Measurements from ENCODE around the gene SLC6A6.

Gene SLC6A6

GRCh38 chr3:14463330-14464140, 61.1 kb downstream of the SLC6A6 start:
- Histone ChIP-seq H4K8ac (ENCODE audit: low read depth, low read length) (no peak overlapping the region), H3K4ac (ENCODE audit: low read depth, low read length) (no peak overlapping the region)
- WGBS (ENCODE audit: extremely low coverage, insufficient coverage, insufficient read length): no CpG with 5 or more reads among the region's 26 CpGs

GRCh38 chr3:14464141-14464465, 61.7 kb downstream of the SLC6A6 start:
- no peak overlapping the region for H3K27ac ChIP-seq (ENCODE audit: low read depth, low read length)

More at GRCh38 chr3:14463330-14464140, 61.1 kb downstream of the SLC6A6 start:
- H3K27ac ChIP-seq (ENCODE audit: low read depth, low read length): peak overlapping the region; percentile 18
- no peak overlapping the region for H2BK120ac ChIP-seq (ENCODE audit: insufficient read depth, low read length, poor library complexity)
- H3K9ac ChIP-seq (ENCODE audit: low read length): no peak overlapping the region
- H3K79me2 ChIP-seq (ENCODE audit: control insufficient read depth, insufficient read depth, low read length, poor library complexity): no peaks in the 10 kb centered on the region
- peak overlapping the region; percentile 23 for H4K91ac ChIP-seq (ENCODE audit: low read depth, low read length)
- peak overlapping the region; percentile 15 for H3K18ac ChIP-seq (ENCODE audit: low read length)
- peaks cover 61 to 78% of the 10 kb centered on the region in 2 experiments for H3K36me3 ChIP-seq (ENCODE audit: control insufficient read depth in 1 of 2, insufficient read depth in 2 of 2, low read length in 2 of 2)
- H2AFZ ChIP-seq (ENCODE audit: insufficient read depth, low read length, poor library complexity): no peak overlapping the region
- DNase-seq: no peak
- H3K9me3 ChIP-seq (ENCODE audit: insufficient read depth, low read depth, low read length): peaks cover 4% of the 10 kb centered on the region
- H3K23ac ChIP-seq (ENCODE audit: low read length): no peak overlapping the region
- H2BK5ac ChIP-seq (ENCODE audit: low read depth, low read length, poor library complexity): no peak overlapping the region
- H3K27me3 ChIP-seq (ENCODE audit: insufficient read depth, low read length): no peaks in the 10 kb centered on the region
- H3K4me3 ChIP-seq (ENCODE audit: low read depth, low read length): no peak overlapping the region
- peaks cover 8 to 14% of the 10 kb centered on the region in 2 experiments for H3K4me1 ChIP-seq (ENCODE audit: control insufficient read depth in 1 of 2, insufficient read depth in 2 of 2, low read length in 2 of 2)
- H2BK12ac ChIP-seq (ENCODE audit: low read length): peak overlapping the region; percentile 19
- H2AK5ac ChIP-seq (ENCODE audit: low read length): peak overlapping the region; percentile 8
- H3K14ac ChIP-seq (ENCODE audit: low read length): peak overlapping the region; percentile 2
- peaks cover 7% of the 10 kb centered on the region for H3K79me1 ChIP-seq (ENCODE audit: low read length)
- no peak overlapping the region for H4K12ac ChIP-seq (ENCODE audit: low read depth, low read length)
- no peak overlapping the region for H3K4me2 ChIP-seq (ENCODE audit: low read length)

GRCh38 chr3:14464521-14464920, 62.1 kb downstream of the SLC6A6 start:
- peaks cover 65 to 80% of the 10 kb centered on the region in 2 experiments for H3K36me3 ChIP-seq (ENCODE audit: control insufficient read depth in 1 of 2, insufficient read depth in 2 of 2, low read length in 2 of 2)
- WGBS (ENCODE audit: extremely low coverage, insufficient coverage, insufficient read length): no CpG with 5 or more reads among the region's 4 CpGs
- no peak overlapping the region for H3K4me3 ChIP-seq (ENCODE audit: low read depth, low read length)
- no peak overlapping the region for H3K27ac ChIP-seq (ENCODE audit: low read depth, low read length)
- H3K9ac ChIP-seq (ENCODE audit: low read length): no peak overlapping the region
- H2BK5ac ChIP-seq (ENCODE audit: low read depth, low read length, poor library complexity): no peak overlapping the region
- no peak overlapping the region for H3K23ac ChIP-seq (ENCODE audit: low read length)
- H3K4ac ChIP-seq (ENCODE audit: low read depth, low read length): no peak overlapping the region
- no peaks in the 10 kb centered on the region for H3K79me2 ChIP-seq (ENCODE audit: control insufficient read depth, insufficient read depth, low read length, poor library complexity)
- H4K91ac ChIP-seq (ENCODE audit: low read depth, low read length): no peak overlapping the region
- peaks cover 7% of the 10 kb centered on the region for H3K79me1 ChIP-seq (ENCODE audit: low read length)
- no peak overlapping the region for H3K4me2 ChIP-seq (ENCODE audit: low read length)
- no peak overlapping the region for H2AFZ ChIP-seq (ENCODE audit: insufficient read depth, low read length, poor library complexity)
- H3K18ac ChIP-seq (ENCODE audit: low read length): no peak overlapping the region
- peaks cover 5% of the 10 kb centered on the region for H3K9me3 ChIP-seq (ENCODE audit: insufficient read depth, low read depth, low read length)
- H3K14ac ChIP-seq (ENCODE audit: low read length): no peak overlapping the region
- no peak overlapping the region for H2AK5ac ChIP-seq (ENCODE audit: low read length)
- H2BK120ac ChIP-seq (ENCODE audit: insufficient read depth, low read length, poor library complexity): no peak overlapping the region
- H2BK12ac ChIP-seq (ENCODE audit: low read length): no peak overlapping the region
- DNase-seq: no peak
- peaks cover 8 to 14% of the 10 kb centered on the region in 2 experiments for H3K4me1 ChIP-seq (ENCODE audit: control insufficient read depth in 1 of 2, insufficient read depth in 2 of 2, low read length in 2 of 2)
- H4K8ac ChIP-seq (ENCODE audit: low read depth, low read length): no peak overlapping the region
- H4K12ac ChIP-seq (ENCODE audit: low read depth, low read length): no peak overlapping the region
- no peaks in the 10 kb centered on the region for H3K27me3 ChIP-seq (ENCODE audit: insufficient read depth, low read length)

More at GRCh38 chr3:14464141-14464465, 61.7 kb downstream of the SLC6A6 start:
- Histone ChIP-seq H3K18ac (ENCODE audit: low read length) (peak overlapping the region; percentile 15), H3K14ac (ENCODE audit: low read length) (no peak overlapping the region), H3K9ac (ENCODE audit: low read length) (no peak overlapping the region), H2BK12ac (ENCODE audit: low read length) (no peak overlapping the region), H3K23ac (ENCODE audit: low read length) (no peak overlapping the region), H2AFZ (ENCODE audit: insufficient read depth, low read length, poor library complexity) (no peak overlapping the region), H4K12ac (ENCODE audit: low read depth, low read length) (no peak overlapping the region), H3K79me2 (ENCODE audit: control insufficient read depth, insufficient read depth, low read length, poor library complexity) (no peaks in the 10 kb centered on the region), H3K4me3 (ENCODE audit: low read depth, low read length) (no peak overlapping the region), H2BK5ac (ENCODE audit: low read depth, low read length, poor library complexity) (no peak overlapping the region), H3K4me1 (ENCODE audit: control insufficient read depth in 1 of 2, insufficient read depth in 2 of 2, low read length in 2 of 2) (peaks cover 8 to 14% of the 10 kb centered on the region in 2 experiments), H4K8ac (ENCODE audit: low read depth, low read length) (no peak overlapping the region), H3K79me1 (ENCODE audit: low read length) (peaks cover 7% of the 10 kb centered on the region), H4K91ac (ENCODE audit: low read depth, low read length) (no peak overlapping the region), H2BK120ac (ENCODE audit: insufficient read depth, low read length, poor library complexity) (no peak overlapping the region), H3K4ac (ENCODE audit: low read depth, low read length) (no peak overlapping the region), H3K4me2 (ENCODE audit: low read length) (no peak overlapping the region), H3K27me3 (ENCODE audit: insufficient read depth, low read length) (no peaks in the 10 kb centered on the region), H2AK5ac (ENCODE audit: low read length) (no peak overlapping the region), H3K9me3 (ENCODE audit: insufficient read depth, low read depth, low read length) (peaks cover 5% of the 10 kb centered on the region), H3K36me3 (ENCODE audit: control insufficient read depth in 1 of 2, insufficient read depth in 2 of 2, low read length in 2 of 2) (peaks cover 65 to 80% of the 10 kb centered on the region in 2 experiments)
- no peak for DNase-seq
- WGBS (ENCODE audit: extremely low coverage, insufficient coverage, insufficient read length): no CpG with 5 or more reads among the region's 5 CpGs

- Histone ChIP-seq H3K9ac (ENCODE audit: low read length) (no peak overlapping the region), H3K18ac (ENCODE audit: low read length) (no peak overlapping the region), H3K4me3 (ENCODE audit: low read depth, low read length) (no peak overlapping the region), H4K91ac (ENCODE audit: low read depth, low read length) (no peak overlapping the region), H2BK5ac (ENCODE audit: low read depth, low read length, poor library complexity) (no peak overlapping the region), H3K4me1 (ENCODE audit: control insufficient read depth in 1 of 2, insufficient read depth in 2 of 2, low read length in 2 of 2) (peaks cover 8 to 14% of the 10 kb centered on the region in 2 experiments), H4K12ac (ENCODE audit: low read depth, low read length) (no peak overlapping the region), H3K4me2 (ENCODE audit: low read length) (no peak overlapping the region), H3K79me1 (ENCODE audit: low read length) (peaks cover 7% of the 10 kb centered on the region), H2AFZ (ENCODE audit: insufficient read depth, low read length, poor library complexity) (no peak overlapping the region), H3K23ac (ENCODE audit: low read length) (no peak overlapping the region), H2BK120ac (ENCODE audit: insufficient read depth, low read length, poor library complexity) (no peak overlapping the region), H3K36me3 (ENCODE audit: control insufficient read depth in 1 of 2, insufficient read depth in 2 of 2, low read length in 2 of 2) (peaks cover 68 to 81% of the 10 kb centered on the region in 2 experiments), H2AK5ac (ENCODE audit: low read length) (no peak overlapping the region), H3K14ac (ENCODE audit: low read length) (no peak overlapping the region), H3K27ac (ENCODE audit: low read depth, low read length) (no peak overlapping the region), H3K9me3 (ENCODE audit: insufficient read depth, low read depth, low read length) (peaks cover 5% of the 10 kb centered on the region), H3K4ac (ENCODE audit: low read depth, low read length) (no peak overlapping the region), H3K27me3 (ENCODE audit: insufficient read depth, low read length) (no peaks in the 10 kb centered on the region), H3K79me2 (ENCODE audit: control insufficient read depth, insufficient read depth, low read length, poor library complexity) (no peaks in the 10 kb centered on the region), H2BK12ac (ENCODE audit: low read length) (no peak overlapping the region), H4K8ac (ENCODE audit: low read depth, low read length) (no peak overlapping the region)
- WGBS (ENCODE audit: extremely low coverage, insufficient coverage, insufficient read length): no CpG with 5 or more reads among the region's 3 CpGs
- no peak for DNase-seq
These were observed 63.0 kb downstream of the SLC6A6 start for GRCh38 chr3:14465425-14465824.
